Psoas muscle (tissue), 8 donors: Measurements from ENCODE around the gene MVD. TPM values are rescaled to one million over a fixed set of nuclear protein-coding genes. Genes with fewer than 3 reads are reported as not detected.

ENCODE experiments used
- ATAC-seq, 4 donors: fragments of 200-7000 bp; cut with Tn5 transposase; one replicate each; pipeline ENCODE4 v1.9.1; 2020; ENCODE audit warnings: moderate library complexity in 3 of 4, mild to moderate bottlenecking in 2 of 4
- DNase-seq, 2 donors: peaks; one replicate each; pipeline ENCODE4 v3.0.0-alpha.2; 2020
- H3K27ac ChIP-seq: fragments of 200-600 bp; one replicate; pipeline ENCODE4 v1.8.0; 2022
- H3K27me3 ChIP-seq, 3 donors: fragments of 200-600 bp in 1 of 3; one replicate each; pipeline versions ENCODE4 v1.6.1 to v1.8.0; 2013 to 2022; ENCODE audit warnings: low read length in 2 of 3, mild to moderate bottlenecking in 2 of 3, moderate library complexity in 1 of 3; ENCODE audit not compliant: insufficient read depth in 3 of 3
- H3K36me3 ChIP-seq, 2 donors: fragments of 200-600 bp in 1 of 2; one replicate each; pipeline versions ENCODE4 v1.6.1 to v1.8.0; 2013 to 2022; ENCODE audit warnings: low read depth in 1 of 2, mild to moderate bottlenecking in 1 of 2, moderate library complexity in 1 of 2; ENCODE audit not compliant: insufficient read depth in 1 of 2
- H3K4me1 ChIP-seq: fragments of 200-600 bp; one replicate; pipeline ENCODE4 v1.8.0; 2022
- H3K4me3 ChIP-seq: fragments of 200-600 bp; one replicate; pipeline ENCODE4 v1.8.0; 2022; ENCODE audit warnings: mild to moderate bottlenecking
- H3K9me3 ChIP-seq: fragments of 200-600 bp; one replicate; pipeline ENCODE4 v1.8.0; 2022
- WGBS, 3 donors: extraction: QIAGEN DNeasy Blood & Tissue Kit; methylation state at CpG; one replicate each; pipeline versions ENCODE4 v1.1.6 to v1.1.7; 2013; 5-methylcytosine and 5-hydroxymethylcytosine counted together
- intact Hi-C, 2 donors: fragments of 100-400 bp; cut with DNase I; formaldehyde crosslinking; loops; one replicate each; pipeline versions ENCODE4 v1.11.0 to v1.14.2; 2022
- polyA plus RNA-seq, 3 donors: library from polyadenylated mRNA; stranded (reverse); fragments of 200-250 nt; gene quantifications; one replicate each; pipeline ENCODE4 v1.2.3, GENCODE V29; 2013
- total RNA-seq, 4 donors: library from RNA; stranded (reverse); fragmentation: NEBNext Ultra II Directional in 2 of 4; extraction: Animal tissue kit (Norgen Biotek cat#: 25700) in 2 of 4; gene quantifications; one replicate each; pipeline versions ENCODE4 v1.2.1 to v1.2.4, GENCODE V29; 2021 to 2023
- TF ChIP-seq, protein P1 (sequence below): fragments of 200-600 bp; IDR thresholded peaks from one replicate; pipeline ENCODE4 v1.8.0; 2022; ENCODE audit warnings: antibody characterized with exemption
- donor health status: healthy with polysubstance abuse.
- donor health status: DM: no; HTN: no; CAD: no; lungs with moderate emphysema.
- donor health status: Bipolar disorder and iron deficiency.
- donor health status: healthy.
- donor health status: DM: yes; HTN: yes; CAD: no.
- donor health status: DM: no; HTN: no; CAD: no.
- donor health status: DM: no; HTN: no; CAD: no.
- donor health status: DM: yes; HTN: yes; CAD: no.

The MVD gene
- total and polyA plus RNA-seq, 7 donors: 11.7 to 26.8 (median 15.9) TPM

GRCh38 chr16:88655053-88655732 lies 7.7 kb downstream of the MVD start:
- WGBS, 3 donors: 94 to 97% (median 96%) methylated on average over 49 to 50 of the region's 50 CpGs
- no peaks in the 10 kb centered on the region for H3K27me3 ChIP-seq
- intact Hi-C loops: no loop called here

DNA sequence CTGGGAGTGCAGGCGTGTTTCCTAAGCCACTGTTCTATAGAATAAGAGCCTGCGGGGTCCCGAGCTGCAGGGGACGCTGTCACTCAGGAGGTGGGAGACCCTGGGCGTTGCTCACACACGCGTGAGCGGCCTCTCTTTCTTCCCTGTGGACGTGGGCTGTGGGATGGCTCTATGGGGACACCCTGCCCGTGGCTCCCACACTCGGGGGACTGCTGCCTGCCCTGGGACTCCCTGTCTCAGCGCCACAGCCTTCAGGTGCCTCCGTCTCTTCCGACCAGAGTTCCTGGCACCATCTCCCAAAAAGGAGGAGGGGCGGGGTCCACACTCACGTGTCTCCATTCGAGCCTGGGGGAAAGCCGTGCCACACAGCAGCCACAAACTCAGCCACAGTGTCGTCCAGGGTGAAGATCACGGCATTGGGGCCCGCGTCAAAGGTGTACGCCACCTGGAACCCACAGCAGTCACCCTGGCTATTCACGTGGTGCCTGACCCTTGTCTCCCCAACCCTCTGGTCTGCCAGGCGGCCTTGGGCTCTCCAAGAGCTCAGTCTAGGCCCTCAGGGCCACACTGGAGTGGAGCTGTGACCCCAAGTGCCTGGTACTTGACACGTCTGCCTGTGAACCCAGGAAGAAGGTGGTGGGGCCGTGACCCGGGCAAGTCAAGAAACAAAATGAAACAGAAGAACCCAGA lies 8.4 kb downstream of the MVD start:
- ATAC-seq: no peak
- DNase-seq: no peak
- intact Hi-C loops: no loop called here
- Histone ChIP-seq H3K36me3 (peaks cover 0 to 33% of the 10 kb centered on the region in 2 donors), H3K9me3 (no peaks in the 10 kb centered on the region), H3K4me3 (no peak overlapping the region), H3K27ac (no peak overlapping the region), H3K27me3 (no peaks in the 10 kb centered on the region), H3K4me1 (peaks cover 11% of the 10 kb centered on the region)
- 89 to 93% (median 91%) methylated on average over 26 to 28 of the region's 28 CpGs for WGBS, 3 donors
- TF ChIP-seq, protein P1, sequence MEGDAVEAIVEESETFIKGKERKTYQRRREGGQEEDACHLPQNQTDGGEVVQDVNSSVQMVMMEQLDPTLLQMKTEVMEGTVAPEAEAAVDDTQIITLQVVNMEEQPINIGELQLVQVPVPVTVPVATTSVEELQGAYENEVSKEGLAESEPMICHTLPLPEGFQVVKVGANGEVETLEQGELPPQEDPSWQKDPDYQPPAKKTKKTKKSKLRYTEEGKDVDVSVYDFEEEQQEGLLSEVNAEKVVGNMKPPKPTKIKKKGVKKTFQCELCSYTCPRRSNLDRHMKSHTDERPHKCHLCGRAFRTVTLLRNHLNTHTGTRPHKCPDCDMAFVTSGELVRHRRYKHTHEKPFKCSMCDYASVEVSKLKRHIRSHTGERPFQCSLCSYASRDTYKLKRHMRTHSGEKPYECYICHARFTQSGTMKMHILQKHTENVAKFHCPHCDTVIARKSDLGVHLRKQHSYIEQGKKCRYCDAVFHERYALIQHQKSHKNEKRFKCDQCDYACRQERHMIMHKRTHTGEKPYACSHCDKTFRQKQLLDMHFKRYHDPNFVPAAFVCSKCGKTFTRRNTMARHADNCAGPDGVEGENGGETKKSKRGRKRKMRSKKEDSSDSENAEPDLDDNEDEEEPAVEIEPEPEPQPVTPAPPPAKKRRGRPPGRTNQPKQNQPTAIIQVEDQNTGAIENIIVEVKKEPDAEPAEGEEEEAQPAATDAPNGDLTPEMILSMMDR: no peak

More at GRCh38 chr16:88655053-88655732, 7.7 kb downstream of the MVD start:
- H3K9me3 ChIP-seq: no peaks in the 10 kb centered on the region
- ATAC-seq (no peak), DNase-seq (no peak)
- H3K4me3 ChIP-seq: no peak overlapping the region
- TF ChIP-seq, protein P1: no peak
- peaks cover 11% of the 10 kb centered on the region for H3K4me1 ChIP-seq
- no peak overlapping the region for H3K27ac ChIP-seq
- peaks cover 0 to 33% of the 10 kb centered on the region in 2 donors for H3K36me3 ChIP-seq

GRCh38 chr16:88653596-88654362 lies 9.1 kb downstream of the MVD start:
- DNase-seq (no peak), ATAC-seq (no peak)
- Histone ChIP-seq H3K9me3 (no peaks in the 10 kb centered on the region), H3K27me3 (no peaks in the 10 kb centered on the region), H3K27ac (no peak overlapping the region), H3K4me3 (no peak overlapping the region), H3K36me3 (peaks cover 0 to 33% of the 10 kb centered on the region in 2 donors), H3K4me1 (peaks cover 11% of the 10 kb centered on the region)
- TF ChIP-seq, protein P1: no peak
- intact Hi-C loops: no loop called here
- WGBS, 3 donors: 85 to 88% (median 87%) methylated on average over 31 to 32 of the region's 32 CpGs

- WGBS, 3 donors: 85 to 91% (median 88%) methylated on average over 13 of the region's 13 CpGs
- Histone ChIP-seq H3K27ac (no peak overlapping the region), H3K9me3 (no peaks in the 10 kb centered on the region), H3K4me3 (no peak overlapping the region), H3K27me3 (no peaks in the 10 kb centered on the region), H3K4me1 (peaks cover 11% of the 10 kb centered on the region), H3K36me3 (peaks cover 0 to 29% of the 10 kb centered on the region in 2 donors)
- TF ChIP-seq, protein P1: no peak
- ATAC-seq (no peak), DNase-seq (no peak)
- intact Hi-C loops: no loop called here
These were observed 9.8 kb downstream of the MVD start for GRCh38 chr16:88653101-88653500.
